MM.1S (cell line): ENCODE results near the gene CELF4.

ENCODE experiments used
- DNase-seq: peaks from one replicate; pipeline ENCODE4 v3.0.0-alpha.2; 2015
- H2AFZ ChIP-seq: fragments of 300-600 bp; sonication (generic); 2 replicates; pipeline ENCODE4 v1.6.0; 2016; ENCODE audit warnings: antibody characterized with exemption, low read length
- H3F3A ChIP-seq: fragments of 300-600 bp; sonication (generic); 2 replicates; pipeline ENCODE4 v1.6.1; 2016; ENCODE audit warnings: mild to moderate bottlenecking, antibody characterized with exemption, low read length, moderate library complexity, mixed read lengths; ENCODE audit not compliant: insufficient read depth
- H3K27ac ChIP-seq: fragments of 300-600 bp; sonication (generic); 2 replicates; pipeline ENCODE4 v1.5.1; 2016; ENCODE audit warnings: mild to moderate bottlenecking, low read length
- H3K27me3 ChIP-seq: fragments of 300-600 bp; sonication (generic); replicated peaks from 2 replicates; pipeline ENCODE4 v1.6.0; 2016; ENCODE audit warnings: low read length; ENCODE audit not compliant: insufficient read depth
- H3K36me3 ChIP-seq: fragments of 300-600 bp; sonication (generic); replicated peaks from 2 replicates; pipeline ENCODE4 v1.6.1; 2016; ENCODE audit warnings: mild to moderate bottlenecking, low read length, mixed read lengths; ENCODE audit not compliant: insufficient read depth
- H3K4me1 ChIP-seq: fragments of 300-600 bp; sonication (generic); 2 replicates; pipeline ENCODE4 v1.6.1; 2016; ENCODE audit warnings: low read length, mixed read lengths
- H3K4me2 ChIP-seq: fragments of 300-600 bp; sonication (generic); 2 replicates; pipeline ENCODE4 v1.6.0; 2016; ENCODE audit warnings: low read depth, low read length
- H3K4me3 ChIP-seq: fragments of 300-600 bp; sonication (generic); 2 replicates; pipeline ENCODE4 v1.5.1; 2016; ENCODE audit warnings: low read length, mixed read lengths
- H3K79me2 ChIP-seq: fragments of 300-600 bp; sonication (generic); 2 replicates; pipeline ENCODE4 v1.6.1; 2016; ENCODE audit warnings: mixed run types, low read length, mixed read lengths
- H3K9ac ChIP-seq: fragments of 300-600 bp; sonication (generic); 2 replicates; pipeline ENCODE4 v1.6.1; 2016; ENCODE audit warnings: low read length, mixed read lengths
- H3K9me2 ChIP-seq: fragments of 300-600 bp; sonication (generic); replicated peaks from 2 replicates; pipeline ENCODE4 v1.6.1; 2016; ENCODE audit warnings: mild to moderate bottlenecking, low read length, mixed read lengths; ENCODE audit not compliant: insufficient read depth
- H3K9me3 ChIP-seq: fragments of 300-600 bp; sonication (generic); replicated peaks from 2 replicates; pipeline ENCODE4 v1.6.1; 2016; ENCODE audit warnings: mild to moderate bottlenecking, low read length, mixed read lengths; ENCODE audit not compliant: insufficient read depth
- H4K20me1 ChIP-seq: fragments of 300-600 bp; sonication (generic); 2 replicates; pipeline ENCODE4 v1.6.1; 2016; ENCODE audit warnings: mild to moderate bottlenecking, low read length, moderate library complexity, mixed read lengths; ENCODE audit not compliant: insufficient read depth
- CTCF ChIP-seq: fragments of 300-600 bp; sonication (generic); IDR thresholded peaks from 2 replicates; pipeline ENCODE4 v1.5.1; 2016; ENCODE audit warnings: antibody characterized with exemption, low read length, mixed read lengths
- EZH2 ChIP-seq: fragments of 300-600 bp; sonication (generic); optimal IDR thresholded peaks from 2 replicates; pipeline ENCODE3; 2017; ENCODE audit warnings: low read depth, mild to moderate bottlenecking, antibody characterized with exemption, low read length, mixed read lengths
- EZH2phosphoT487 ChIP-seq: fragments of 300-600 bp; sonication (generic); IDR thresholded peaks from 2 replicates; pipeline ENCODE4 v1.6.1; 2018; ENCODE audit warnings: antibody characterized with exemption, low read length

The CELF4 gene

GRCh38 chr18:37332628-37333420 lies 232.8 kb downstream of the CELF4 start:
- H2AFZ ChIP-seq: no peak overlapping the region
- no peaks in the 10 kb centered on the region for H3K4me1 ChIP-seq
- TF ChIP-seq CTCF: no peak
- TF ChIP-seq EZH2phosphoT487: no peak
- no peak for TF ChIP-seq EZH2
- H3K9ac ChIP-seq: no peak overlapping the region
- no peaks in the 10 kb centered on the region for H3K9me2 ChIP-seq
- no peaks in the 10 kb centered on the region for H3K36me3 ChIP-seq
- H3K9me3 ChIP-seq: no peaks in the 10 kb centered on the region
- no peaks in the 10 kb centered on the region for H4K20me1 ChIP-seq
- DNase-seq: no peak
- no peaks in the 10 kb centered on the region for H3K79me2 ChIP-seq
- H3K27ac ChIP-seq: no peak overlapping the region
- H3K4me3 ChIP-seq: no peak overlapping the region
- no peak overlapping the region for H3K4me2 ChIP-seq
- H3K27me3 ChIP-seq: no peaks in the 10 kb centered on the region
- H3F3A ChIP-seq: no peaks in the 10 kb centered on the region

GRCh38 chr18:37332219-37332618 lies 233.4 kb downstream of the CELF4 start:
- no peak for DNase-seq
- Histone ChIP-seq H3K9me3 (no peaks in the 10 kb centered on the region), H2AFZ (no peak overlapping the region), H3K4me3 (no peak overlapping the region), H3K4me1 (no peaks in the 10 kb centered on the region), H3K27me3 (no peaks in the 10 kb centered on the region), H3K36me3 (no peaks in the 10 kb centered on the region), H4K20me1 (no peaks in the 10 kb centered on the region), H3F3A (no peaks in the 10 kb centered on the region), H3K79me2 (no peaks in the 10 kb centered on the region), H3K9me2 (no peaks in the 10 kb centered on the region), H3K9ac (no peak overlapping the region), H3K27ac (no peak overlapping the region), H3K4me2 (no peak overlapping the region)
- no peak for TF ChIP-seq EZH2phosphoT487
- no peak for TF ChIP-seq EZH2
- no peak for TF ChIP-seq CTCF

GRCh38 chr18:37330173-37330572 lies 235.4 kb downstream of the CELF4 start:
- Histone ChIP-seq H3F3A (no peaks in the 10 kb centered on the region), H3K79me2 (no peaks in the 10 kb centered on the region), H4K20me1 (no peaks in the 10 kb centered on the region), H3K27me3 (no peaks in the 10 kb centered on the region), H3K9me2 (no peaks in the 10 kb centered on the region), H3K36me3 (no peaks in the 10 kb centered on the region), H3K27ac (no peak overlapping the region), H3K9me3 (no peaks in the 10 kb centered on the region), H3K9ac (no peak overlapping the region), H3K4me3 (no peak overlapping the region), H3K4me2 (no peak overlapping the region), H2AFZ (no peak overlapping the region), H3K4me1 (no peaks in the 10 kb centered on the region)
- no peak for TF ChIP-seq CTCF
- TF ChIP-seq EZH2: no peak
- TF ChIP-seq EZH2phosphoT487: no peak
- no peak for DNase-seq
